MCF 10A (cell line): ENCODE data around the gene SMYD2. TPM values are rescaled to one million over a fixed set of nuclear protein-coding genes. Genes with fewer than 3 reads are reported as not detected.

ENCODE experiments used
- BruUV-seq: library from RNA; stranded (reverse); fragments of 400-500 nt; replicated peaks from 2 replicates; lab custom pipeline; 2021; lab: Mats Ljungman, UMichigan
- CTCF ChIA-PET: fragments of 300-600 bp; sonication (Branson Sonifier 250); formaldehyde crosslinking; extraction: SDS; loops from one replicate; lab custom pipeline; 2021; ENCODE audit warnings: antibody characterized with exemption, inconsistent platforms; lab: Yijun Ruan, JAX
- POLR2A ChIA-PET: fragments of 300-600, 350-650 bp; sonication (Branson Sonifier 250); formaldehyde crosslinking; extraction: SDS; loops from one replicate; lab custom pipeline; 2020; ENCODE audit warnings: antibody characterized with exemption, inconsistent platforms; lab: Yijun Ruan, JAX
- DNase-seq: peaks from one replicate; pipeline ENCODE4 v3.0.0-alpha.2; 2018; ENCODE audit not compliant: unreplicated experiment
- H3K27ac Mint-ChIP-seq: one replicate; pipeline ENCODE4 v1.8.0; 2022; ENCODE audit warnings: mild to moderate bottlenecking, low read depth, mixed read lengths; ENCODE audit not compliant: unreplicated experiment
- H3K27me3 Mint-ChIP-seq: one replicate; pipeline ENCODE4 v1.8.0; 2022; ENCODE audit warnings: mixed read lengths; ENCODE audit not compliant: insufficient read depth, unreplicated experiment
- H3K36me3 Mint-ChIP-seq: one replicate; pipeline ENCODE4 v1.8.0; 2022; ENCODE audit warnings: mild to moderate bottlenecking, moderate library complexity, mixed read lengths; ENCODE audit not compliant: insufficient read depth, unreplicated experiment
- H3K4me1 Mint-ChIP-seq: one replicate; pipeline ENCODE4 v1.8.0; 2022; ENCODE audit warnings: mixed read lengths; ENCODE audit not compliant: insufficient read depth, unreplicated experiment
- H3K4me3 Mint-ChIP-seq: one replicate; pipeline ENCODE4 v1.8.0; 2022; ENCODE audit warnings: mild to moderate bottlenecking, moderate library complexity, mixed read lengths; ENCODE audit not compliant: unreplicated experiment
- H3K9me3 Mint-ChIP-seq: one replicate; pipeline ENCODE4 v1.8.0; 2022; ENCODE audit warnings: mixed read lengths; ENCODE audit not compliant: unreplicated experiment
- CTCF ChIP-seq: fragments of 200-600 bp; IDR thresholded peaks from one replicate; pipeline ENCODE4 v1.8.0; 2022; ENCODE audit warnings: antibody characterized with exemption, mild to moderate bottlenecking; ENCODE audit not compliant: unreplicated experiment
- intact Hi-C: fragments of 100-400 bp; cut with micrococcal nuclease; formaldehyde crosslinking; loops from 2 replicates; pipeline ENCODE4 v1.14.1; 2022
- total RNA-seq: library from RNA; stranded (reverse); gene quantifications from 2 replicates; pipeline ENCODE4 v1.2.3, GENCODE V29; 2022

Gene SMYD2
- total RNA-seq, 1 experiment from 2014 or later = 75.1 TPM

GRCh38 chr1:214361636-214362035 is 80.7 kb downstream of the SMYD2 start:
- no peak for DNase-seq
- POLR2A ChIA-PET = interaction anchor here (0.7 to 1.4 kb wide), 2 partner anchors 14 to 188 kb away, joined by 4 to 6 read pairs; no protein-coding TSS in a partner anchor
- Mint-ChIP-seq H3K27ac (peak overlapping the region; percentile 16), H3K4me1 (peaks cover 6% of the 10 kb centered on the region), H3K36me3 (peaks cover 100% of the 10 kb centered on the region), H3K9me3 (no peaks in the 10 kb centered on the region), H3K27me3 (no peaks in the 10 kb centered on the region), H3K4me3 (no peak overlapping the region)
- intact Hi-C loops = no loop called here
- no TSS peak for BruUV-seq
- no peak for TF ChIP-seq CTCF
- CTCF ChIA-PET = interaction anchor here (0.5 to 5.1 kb wide), 10 partner anchors 9 to 277 kb away, joined by 3 to 32 read pairs (median 5); no protein-coding TSS in a partner anchor

- intact Hi-C loops = no loop called here
- Mint-ChIP-seq H3K4me3 (no peak overlapping the region), H3K36me3 (peaks cover 100% of the 10 kb centered on the region), H3K4me1 (peaks cover 6% of the 10 kb centered on the region), H3K27me3 (no peaks in the 10 kb centered on the region), H3K27ac (peak overlapping the region; percentile 50), H3K9me3 (no peaks in the 10 kb centered on the region)
- no peak for TF ChIP-seq CTCF
- no TSS peak for BruUV-seq
- ChIA-PET POLR2A (interaction anchor here (1.5 to 1.6 kb wide), 2 partner anchors 8 to 54 kb away, joined by 4 read pairs; no protein-coding TSS in a partner anchor), CTCF (interaction anchor here (0.7 to 5.1 kb wide), 11 partner anchors 12 to 881 kb away, joined by 3 to 32 read pairs (median 5); no protein-coding TSS in a partner anchor)
- DNase-seq = no peak
Measured at GRCh38 chr1:214362188-214362882, 81.4 kb downstream of the SMYD2 start.

- no TSS peak for BruUV-seq
- Mint-ChIP-seq H3K9me3 (no peaks in the 10 kb centered on the region), H3K4me3 (no peak overlapping the region), H3K36me3 (peaks cover 100% of the 10 kb centered on the region), H3K4me1 (peaks cover 6% of the 10 kb centered on the region), H3K27ac (no peak overlapping the region), H3K27me3 (no peaks in the 10 kb centered on the region)
- ChIA-PET POLR2A (interaction anchor here (1.5 to 1.6 kb wide), 2 partner anchors 9 to 53 kb away, joined by 4 read pairs; no protein-coding TSS in a partner anchor), CTCF (interaction anchor here (0.7 to 5.1 kb wide), 7 partner anchors 11 to 880 kb away, joined by 3 to 32 read pairs (median 3); no protein-coding TSS in a partner anchor)
- intact Hi-C loops = no loop called here
- DNase-seq = no peak
- TF ChIP-seq CTCF = no peak
Measured at GRCh38 chr1:214363386-214363785, 82.4 kb downstream of the SMYD2 start.

- Mint-ChIP-seq H3K9me3 (no peaks in the 10 kb centered on the region), H3K4me3 (no peak overlapping the region), H3K27ac (no peak overlapping the region), H3K27me3 (no peaks in the 10 kb centered on the region), H3K4me1 (peaks cover 12% of the 10 kb centered on the region), H3K36me3 (peaks cover 100% of the 10 kb centered on the region)
- DNase-seq = no peak
- POLR2A ChIA-PET = no interaction called here
- TF ChIP-seq CTCF = no peak
- BruUV-seq = no TSS peak
- intact Hi-C loops = no loop called here
- CTCF ChIA-PET = interaction anchor here (0.6 to 3.7 kb wide), 3 partner anchors 17 to 102 kb away, joined by 3 to 24 read pairs (median 3); no protein-coding TSS in a partner anchor
Measured at GRCh38 chr1:214364386-214364785, 83.4 kb downstream of the SMYD2 start.
